Endothelial cell (in vitro differentiated cells): ENCODE results near the gene IL17REL. TPM values are rescaled to one million over a fixed set of nuclear protein-coding genes. Genes with fewer than 3 reads are reported as not detected.
A peak's percentile ranks its signal among the peaks of the same experiment; 100 is the strongest.

Experiments
- DNase-seq: peaks from one replicate; pipeline ENCODE4 v3.0.0; 2021; ENCODE audit warnings: low spot score
- H3K27ac Mint-ChIP-seq: one replicate; pipeline ENCODE4 v1.8.0; 2021; ENCODE audit warnings: mixed read lengths, inconsistent platforms; ENCODE audit not compliant: unreplicated experiment
- H3K27me3 Mint-ChIP-seq: one replicate; pipeline ENCODE4 v1.8.0; 2021; ENCODE audit warnings: mild to moderate bottlenecking, moderate library complexity, mixed read lengths, inconsistent platforms; ENCODE audit not compliant: unreplicated experiment
- H3K36me3 Mint-ChIP-seq: one replicate; pipeline ENCODE4 v1.8.0; 2021; ENCODE audit warnings: mild to moderate bottlenecking, low read depth, mixed read lengths, inconsistent platforms; ENCODE audit not compliant: unreplicated experiment
- H3K4me1 Mint-ChIP-seq: one replicate; pipeline ENCODE4 v1.8.0; 2021; ENCODE audit warnings: mild to moderate bottlenecking, mixed read lengths, inconsistent platforms; ENCODE audit not compliant: unreplicated experiment
- H3K4me3 Mint-ChIP-seq: one replicate; pipeline ENCODE4 v1.8.0; 2021; ENCODE audit warnings: mild to moderate bottlenecking, mixed read lengths, inconsistent platforms; ENCODE audit not compliant: unreplicated experiment
- H3K9me3 Mint-ChIP-seq: one replicate; pipeline ENCODE4 v1.8.0; 2021; ENCODE audit warnings: mixed read lengths, inconsistent platforms; ENCODE audit not compliant: unreplicated experiment
- total RNA-seq: library from RNA; stranded (reverse); fragmentation: NEBNext Ultra II Directional; extraction: Animal tissue kit (Norgen Biotek cat#: 25700); gene quantifications from one replicate; pipeline ENCODE4 v1.2.1, GENCODE V29; 2021; ENCODE audit not compliant: unreplicated experiment
- TF ChIP-seq, protein P1 (sequence below): fragments of 200-600 bp; sonication (generic); IDR thresholded peaks from one replicate; pipeline ENCODE4 v1.5.0; 2021; ENCODE audit warnings: antibody characterized with exemption; ENCODE audit not compliant: unreplicated experiment

Gene IL17REL
- total RNA-seq, 1 donor from 2014 or later = 0.15 TPM

DNA sequence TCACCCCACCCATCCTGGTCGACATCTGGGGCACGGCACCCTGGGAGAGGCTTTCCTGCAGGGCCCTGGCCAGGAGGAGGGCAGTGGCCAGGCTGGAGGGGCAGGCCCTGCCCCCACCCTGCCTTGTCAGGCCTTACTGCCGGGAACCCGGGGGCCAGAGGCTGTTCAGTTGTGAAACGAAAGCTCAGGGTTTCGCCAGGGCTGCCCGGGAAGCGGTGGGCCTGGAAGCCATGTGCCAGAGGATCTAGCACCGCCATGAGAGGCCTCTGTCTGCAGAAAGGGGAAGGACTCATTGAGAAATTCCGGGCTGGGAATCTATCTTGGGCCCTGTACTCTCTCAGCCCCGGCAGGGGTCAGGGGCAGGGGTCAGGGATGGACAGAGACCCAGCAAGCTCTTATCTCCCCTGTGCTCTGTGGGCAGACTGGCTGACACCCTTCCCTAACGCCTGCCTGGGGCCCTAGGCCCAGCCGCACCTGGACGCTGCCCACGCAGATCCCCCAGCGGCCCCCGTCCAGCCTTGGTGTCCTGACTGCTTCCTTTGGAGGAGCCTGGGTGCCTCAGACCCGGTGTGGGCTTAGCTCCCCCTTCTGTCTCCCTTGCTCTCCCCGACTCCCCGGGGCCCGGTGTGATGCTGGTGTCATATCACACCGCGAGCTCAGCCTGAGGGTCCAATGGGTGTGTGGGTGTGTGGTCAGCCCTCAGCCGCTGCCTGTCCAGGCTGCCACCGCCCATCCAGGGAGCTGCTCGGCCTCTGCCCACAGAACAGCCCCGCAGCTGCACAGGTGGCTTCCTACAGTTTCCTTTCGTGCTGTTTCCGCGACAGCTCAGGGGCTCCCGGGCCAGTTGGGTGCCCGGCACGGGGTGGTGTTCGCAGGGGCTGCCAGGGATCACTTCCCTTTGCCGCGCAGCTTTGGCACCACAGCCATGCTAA is 45.5 kb downstream of the IL17REL start:
- peaks cover 13% of the 10 kb centered on the region for H3K4me1 Mint-ChIP-seq
- DNase-seq = peak; percentile 22
- peaks cover 11% of the 10 kb centered on the region for H3K36me3 Mint-ChIP-seq
- TF ChIP-seq, protein P1, sequence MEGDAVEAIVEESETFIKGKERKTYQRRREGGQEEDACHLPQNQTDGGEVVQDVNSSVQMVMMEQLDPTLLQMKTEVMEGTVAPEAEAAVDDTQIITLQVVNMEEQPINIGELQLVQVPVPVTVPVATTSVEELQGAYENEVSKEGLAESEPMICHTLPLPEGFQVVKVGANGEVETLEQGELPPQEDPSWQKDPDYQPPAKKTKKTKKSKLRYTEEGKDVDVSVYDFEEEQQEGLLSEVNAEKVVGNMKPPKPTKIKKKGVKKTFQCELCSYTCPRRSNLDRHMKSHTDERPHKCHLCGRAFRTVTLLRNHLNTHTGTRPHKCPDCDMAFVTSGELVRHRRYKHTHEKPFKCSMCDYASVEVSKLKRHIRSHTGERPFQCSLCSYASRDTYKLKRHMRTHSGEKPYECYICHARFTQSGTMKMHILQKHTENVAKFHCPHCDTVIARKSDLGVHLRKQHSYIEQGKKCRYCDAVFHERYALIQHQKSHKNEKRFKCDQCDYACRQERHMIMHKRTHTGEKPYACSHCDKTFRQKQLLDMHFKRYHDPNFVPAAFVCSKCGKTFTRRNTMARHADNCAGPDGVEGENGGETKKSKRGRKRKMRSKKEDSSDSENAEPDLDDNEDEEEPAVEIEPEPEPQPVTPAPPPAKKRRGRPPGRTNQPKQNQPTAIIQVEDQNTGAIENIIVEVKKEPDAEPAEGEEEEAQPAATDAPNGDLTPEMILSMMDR = no peak
- peaks cover 22% of the 10 kb centered on the region for H3K27me3 Mint-ChIP-seq
- H3K9me3 Mint-ChIP-seq = no peaks in the 10 kb centered on the region
- no peak overlapping the region for H3K27ac Mint-ChIP-seq
- no peak overlapping the region for H3K4me3 Mint-ChIP-seq

DNA sequence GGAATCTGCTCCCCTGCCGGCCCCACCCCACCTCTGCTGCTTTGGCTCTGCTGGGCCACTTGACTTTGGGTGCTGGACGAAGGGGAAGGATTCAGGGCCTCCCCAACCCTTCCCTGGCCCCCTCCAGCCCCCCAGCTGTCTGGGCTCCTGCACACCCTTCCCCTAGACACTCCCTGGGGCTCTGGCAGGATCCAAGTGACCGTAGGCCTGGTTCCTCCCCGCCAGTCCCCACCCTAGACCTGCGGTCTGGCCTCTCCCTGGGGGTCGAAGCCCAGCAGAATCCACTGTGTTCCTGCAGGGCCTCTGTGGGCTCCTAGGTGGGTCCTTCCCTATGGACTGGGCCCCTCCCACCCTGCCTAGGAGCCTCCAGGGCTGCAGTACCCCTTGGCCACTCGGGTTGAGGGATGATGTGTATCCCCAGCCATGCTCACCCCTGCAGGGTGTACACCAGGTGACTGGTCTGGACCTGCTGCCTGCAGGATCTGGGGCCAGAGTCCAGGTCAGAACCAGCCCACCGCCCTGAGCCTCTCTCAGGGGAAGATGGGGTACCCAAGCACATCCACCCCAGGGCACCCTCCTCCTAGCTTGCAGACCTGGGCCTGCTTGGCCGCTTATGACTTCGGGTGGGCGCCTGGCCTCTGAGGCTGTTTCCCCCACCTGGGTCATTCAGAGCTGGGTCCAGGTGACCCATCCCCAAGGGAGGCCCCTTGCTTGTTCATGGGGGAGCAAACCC is 46.4 kb downstream of the IL17REL start:
- Mint-ChIP-seq H3K27me3 (peaks cover 22% of the 10 kb centered on the region), H3K36me3 (peaks cover 11% of the 10 kb centered on the region), H3K4me3 (no peak overlapping the region), H3K9me3 (no peaks in the 10 kb centered on the region), H3K4me1 (peaks cover 13% of the 10 kb centered on the region), H3K27ac (no peak overlapping the region)
- DNase-seq = peak; percentile 6
- TF ChIP-seq, protein P1 = no peak

DNA sequence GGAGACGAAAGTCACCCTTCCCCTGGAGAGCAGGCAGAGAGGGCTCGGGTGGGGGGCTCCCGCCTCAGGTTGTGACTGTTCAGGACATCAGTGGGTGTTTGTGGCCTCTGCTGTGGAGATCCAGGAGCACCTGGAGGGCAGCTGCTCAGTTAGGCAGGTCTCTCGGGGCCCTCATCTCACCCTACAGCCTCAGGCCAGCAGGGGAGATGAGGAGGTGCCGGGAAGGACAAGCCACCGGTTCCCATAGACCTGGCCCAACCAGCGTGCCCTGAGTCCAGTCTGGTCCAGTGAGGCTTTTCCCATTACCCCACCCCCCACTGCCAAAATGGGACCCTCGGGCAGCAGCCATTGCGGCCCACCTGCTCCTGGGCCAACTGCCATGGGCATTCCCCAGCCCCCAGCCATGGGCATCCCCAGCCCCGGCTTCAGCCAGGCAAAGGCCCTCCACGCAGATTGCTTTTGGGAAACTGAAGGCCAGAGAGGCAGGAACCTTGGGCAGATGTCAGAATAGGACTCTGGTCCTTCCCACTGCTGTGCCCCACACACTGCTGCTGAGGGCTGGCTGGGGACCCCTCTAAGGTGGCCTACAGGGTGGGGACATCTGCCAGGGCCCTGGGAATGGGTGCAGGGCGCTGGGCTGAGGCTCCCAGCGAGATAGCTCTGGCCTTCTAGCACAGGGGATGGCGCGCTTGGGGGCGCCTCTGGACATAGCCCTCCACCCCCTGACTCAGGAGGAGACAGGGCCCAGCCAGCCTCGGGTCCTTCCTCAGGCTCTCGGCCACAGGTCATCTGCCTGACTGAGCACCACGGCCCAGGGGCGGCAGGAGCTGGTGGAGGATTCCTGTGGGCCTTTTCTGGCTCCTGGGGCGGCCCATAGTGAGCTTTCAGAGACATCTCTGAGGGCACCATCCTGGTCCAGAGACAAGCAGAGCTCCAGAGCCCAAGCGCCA is 47.2 kb downstream of the IL17REL start:
- TF ChIP-seq, protein P1 = no peak
- no peaks in the 10 kb centered on the region for H3K9me3 Mint-ChIP-seq
- peak overlapping the region; percentile 76 for H3K4me3 Mint-ChIP-seq
- peaks cover 18% of the 10 kb centered on the region for H3K27me3 Mint-ChIP-seq
- H3K4me1 Mint-ChIP-seq = peaks cover 8% of the 10 kb centered on the region
- DNase-seq = no peak
- peaks cover 8% of the 10 kb centered on the region for H3K36me3 Mint-ChIP-seq
- no peak overlapping the region for H3K27ac Mint-ChIP-seq

DNA sequence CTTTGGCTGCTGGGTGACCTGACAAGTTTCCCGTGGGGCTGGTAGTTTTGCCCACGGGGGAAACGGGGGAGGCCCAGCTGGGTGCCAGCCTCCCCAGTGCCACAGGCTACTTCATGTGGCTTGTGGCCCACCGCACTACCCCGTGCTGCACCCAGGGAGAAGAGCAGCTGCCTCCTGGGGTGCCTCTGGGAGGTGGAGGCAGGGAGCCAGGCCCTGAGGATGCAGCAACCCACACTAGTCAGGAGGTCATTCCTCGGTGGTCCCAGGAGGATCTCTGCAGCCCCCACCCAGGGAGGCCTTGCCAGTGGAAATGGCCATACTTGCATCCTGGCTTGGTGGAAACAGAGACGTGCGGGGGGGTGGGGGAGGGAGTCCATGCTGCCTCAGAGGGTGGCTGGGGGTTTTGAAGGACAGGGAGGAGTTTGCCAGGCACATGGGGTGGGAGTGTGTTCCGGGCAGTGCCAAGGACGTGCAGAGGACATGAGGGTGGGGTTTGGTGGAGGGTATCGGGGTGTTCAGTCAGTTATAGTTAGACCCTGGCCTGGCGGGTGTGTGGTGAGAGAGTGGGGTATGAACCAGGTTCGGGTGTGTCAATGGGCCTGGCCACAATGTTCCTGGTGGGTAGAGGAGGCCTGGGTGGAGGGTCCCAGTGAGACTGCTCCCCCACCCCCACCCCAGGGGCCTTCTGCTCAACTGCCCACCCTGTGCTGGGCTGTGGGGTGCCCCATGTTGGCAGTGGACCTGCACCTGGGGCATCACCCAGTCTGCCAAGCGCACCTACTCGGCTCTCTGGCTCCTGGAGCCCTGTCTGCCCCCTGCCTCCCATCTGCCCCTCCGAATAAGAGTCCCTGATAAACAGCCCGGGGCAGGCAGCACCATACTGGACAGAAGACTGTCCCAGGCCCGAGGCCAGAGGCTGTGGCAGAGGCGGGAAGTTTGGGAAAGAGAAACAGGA is 48.2 kb downstream of the IL17REL start:
- Mint-ChIP-seq H3K4me1 (peaks cover 11% of the 10 kb centered on the region), H3K4me3 (peak overlapping the region; percentile 90), H3K9me3 (no peaks in the 10 kb centered on the region), H3K27ac (no peak overlapping the region), H3K36me3 (peaks cover 8% of the 10 kb centered on the region), H3K27me3 (peaks cover 14% of the 10 kb centered on the region)
- no peak for DNase-seq
- TF ChIP-seq, protein P1 = no peak
